ENCODE measurements around the gene SLC34A2.

Gene SLC34A2

DNA sequence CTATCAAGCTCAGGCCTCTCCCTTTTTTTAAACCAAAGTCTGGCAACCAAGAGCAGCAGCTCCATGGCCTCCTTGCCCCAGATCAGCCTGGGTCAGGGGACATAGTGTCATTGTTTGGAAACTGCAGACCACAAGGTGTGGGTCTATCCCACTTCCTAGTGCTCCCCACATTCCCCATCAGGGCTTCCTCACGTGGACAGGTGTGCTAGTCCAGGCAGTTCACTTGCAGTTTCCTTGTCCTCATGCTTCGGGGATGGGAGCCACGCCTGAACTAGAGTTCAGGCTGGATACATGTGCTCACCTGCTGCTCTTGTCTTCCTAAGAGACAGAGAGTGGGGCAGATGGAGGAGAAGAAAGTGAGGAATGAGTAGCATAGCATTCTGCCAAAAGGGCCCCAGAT is 21.5 kb downstream of the SLC34A2 start:
- Histone ChIP-seq H3K9me3 (ENCODE audit: low read length) (no peaks in the 10 kb centered on the region), H3K9ac (ENCODE audit: low read length) (no peak overlapping the region), H3K9me2 (ENCODE audit: low read depth, low read length) (no peaks in the 10 kb centered on the region), H3K27me3 (ENCODE audit: insufficient read depth, low read length) (no peaks in the 10 kb centered on the region), H4K20me1 (ENCODE audit: insufficient read depth, low read length) (no peaks in the 10 kb centered on the region), H2AFZ (ENCODE audit: low read length) (no peak overlapping the region), H3F3A (ENCODE audit: insufficient read depth, low read length) (no peaks in the 10 kb centered on the region), H3K4me3 (ENCODE audit: low read depth, low read length, poor library complexity, severe bottlenecking) (no peak overlapping the region), H3K4me2 (ENCODE audit: low read length) (no peak overlapping the region), H3K27ac (ENCODE audit: low read depth, low read length, poor library complexity, severe bottlenecking) (no peak overlapping the region), H3K4me1 (ENCODE audit: insufficient read depth, low read length, severe bottlenecking) (no peaks in the 10 kb centered on the region), H3K79me2 (ENCODE audit: insufficient read depth, low read length) (no peaks in the 10 kb centered on the region), H3K36me3 (ENCODE audit: insufficient read depth, low read length) (no peaks in the 10 kb centered on the region)
- TF ChIP-seq EZH2 (IDR thresholded peaks at IDR 0.05; ENCODE audit: borderline replicate concordance, low read length) (no peak), CTCF (IDR thresholded peaks at IDR 0.05; ENCODE audit: low read length) (no peak)

GRCh38 chr4:25677943-25678342 is 22.3 kb downstream of the SLC34A2 start:
- no peaks in the 10 kb centered on the region for H3K27me3 ChIP-seq (ENCODE audit: insufficient read depth, low read length)
- H3F3A ChIP-seq (ENCODE audit: insufficient read depth, low read length): no peaks in the 10 kb centered on the region
- H3K27ac ChIP-seq (ENCODE audit: low read depth, low read length, poor library complexity, severe bottlenecking): no peak overlapping the region
- H3K36me3 ChIP-seq (ENCODE audit: insufficient read depth, low read length): no peaks in the 10 kb centered on the region
- no peak overlapping the region for H3K4me3 ChIP-seq (ENCODE audit: low read depth, low read length, poor library complexity, severe bottlenecking)
- H3K9ac ChIP-seq (ENCODE audit: low read length): no peak overlapping the region
- TF ChIP-seq CTCF (IDR thresholded peaks at IDR 0.05; ENCODE audit: low read length): no peak
- no peak for TF ChIP-seq EZH2 (IDR thresholded peaks at IDR 0.05; ENCODE audit: borderline replicate concordance, low read length)
- H3K9me2 ChIP-seq (ENCODE audit: low read depth, low read length): no peaks in the 10 kb centered on the region
- no peak overlapping the region for H2AFZ ChIP-seq (ENCODE audit: low read length)
- H4K20me1 ChIP-seq (ENCODE audit: insufficient read depth, low read length): no peaks in the 10 kb centered on the region
- no peak overlapping the region for H3K4me2 ChIP-seq (ENCODE audit: low read length)
- H3K79me2 ChIP-seq (ENCODE audit: insufficient read depth, low read length): no peaks in the 10 kb centered on the region
- H3K4me1 ChIP-seq (ENCODE audit: insufficient read depth, low read length, severe bottlenecking): no peaks in the 10 kb centered on the region
- H3K9me3 ChIP-seq (ENCODE audit: low read length): no peaks in the 10 kb centered on the region

DNA sequence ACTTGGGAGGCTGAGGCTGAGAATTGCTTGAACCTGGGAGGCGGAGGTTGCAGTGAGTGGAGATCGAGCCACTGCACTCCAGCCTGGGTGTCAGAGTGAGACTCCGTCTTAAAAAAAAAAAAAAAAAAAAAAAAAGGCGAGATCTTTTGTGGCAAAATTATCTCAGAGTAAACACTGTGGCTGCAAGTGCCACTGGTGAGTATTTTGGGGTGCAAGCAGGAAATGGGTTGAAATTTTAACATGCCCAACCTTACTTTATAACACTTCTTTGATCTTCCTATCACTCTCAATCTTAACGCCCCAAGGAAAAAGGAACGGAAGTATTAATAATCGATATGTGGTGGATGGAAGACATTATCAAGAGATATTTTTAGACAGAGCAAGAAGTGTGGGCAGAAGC is 32.1 kb downstream of the SLC34A2 start:
- no peak overlapping the region for H3K4me3 ChIP-seq (ENCODE audit: low read depth, low read length, poor library complexity, severe bottlenecking)
- H3F3A ChIP-seq (ENCODE audit: insufficient read depth, low read length): no peaks in the 10 kb centered on the region
- H3K9ac ChIP-seq (ENCODE audit: low read length): no peak overlapping the region
- H3K27ac ChIP-seq (ENCODE audit: low read depth, low read length, poor library complexity, severe bottlenecking): no peak overlapping the region
- H3K79me2 ChIP-seq (ENCODE audit: insufficient read depth, low read length): no peaks in the 10 kb centered on the region
- H3K4me1 ChIP-seq (ENCODE audit: insufficient read depth, low read length, severe bottlenecking): no peaks in the 10 kb centered on the region
- H2AFZ ChIP-seq (ENCODE audit: low read length): no peak overlapping the region
- H4K20me1 ChIP-seq (ENCODE audit: insufficient read depth, low read length): no peaks in the 10 kb centered on the region
- H3K36me3 ChIP-seq (ENCODE audit: insufficient read depth, low read length): no peaks in the 10 kb centered on the region
- no peaks in the 10 kb centered on the region for H3K27me3 ChIP-seq (ENCODE audit: insufficient read depth, low read length)
- TF ChIP-seq CTCF (IDR thresholded peaks at IDR 0.05; ENCODE audit: low read length): no peak
- no peak for TF ChIP-seq EZH2 (IDR thresholded peaks at IDR 0.05; ENCODE audit: borderline replicate concordance, low read length)
- H3K4me2 ChIP-seq (ENCODE audit: low read length): no peak overlapping the region
- no peaks in the 10 kb centered on the region for H3K9me2 ChIP-seq (ENCODE audit: low read depth, low read length)
- H3K9me3 ChIP-seq (ENCODE audit: low read length): no peaks in the 10 kb centered on the region

Measured in OCI-LY1 (cell line).